ENCODE data around the gene ADAM8. TPM values are rescaled to one million over a fixed set of nuclear protein-coding genes. Genes with fewer than 3 reads are reported as not detected.

The ADAM8 gene
- total RNA-seq, 1 donor from 2014 or later = 1.5 TPM

GRCh38 chr10:133215586-133215985 lies 61.1 kb downstream of the ADAM8 start:
- Mint-ChIP-seq H3K27ac (ENCODE audit: unreplicated experiment) (no peak overlapping the region), H3K9me3 (ENCODE audit: unreplicated experiment) (no peaks in the 10 kb centered on the region), H3K4me3 (ENCODE audit: unreplicated experiment) (no peak overlapping the region), H3K27me3 (ENCODE audit: unreplicated experiment) (peaks cover 8% of the 10 kb centered on the region), H3K4me1 (ENCODE audit: unreplicated experiment) (no peaks in the 10 kb centered on the region), H3K36me3 (ENCODE audit: low read depth, unreplicated experiment) (no peaks in the 10 kb centered on the region)
- TF ChIP-seq CTCF (IDR thresholded peaks at IDR 0.05; ENCODE audit: unreplicated experiment) = no peak
- DNase-seq (ENCODE audit: low spot score) = no peak

GRCh38 chr10:133214468-133215410 lies 61.9 kb downstream of the ADAM8 start:
- no peak overlapping the region for H3K4me3 Mint-ChIP-seq (ENCODE audit: unreplicated experiment)
- no peak overlapping the region for H3K27ac Mint-ChIP-seq (ENCODE audit: unreplicated experiment)
- no peak for DNase-seq (ENCODE audit: low spot score)
- no peak for TF ChIP-seq CTCF (IDR thresholded peaks at IDR 0.05; ENCODE audit: unreplicated experiment)
- H3K4me1 Mint-ChIP-seq (ENCODE audit: unreplicated experiment) = no peaks in the 10 kb centered on the region
- H3K36me3 Mint-ChIP-seq (ENCODE audit: low read depth, unreplicated experiment) = no peaks in the 10 kb centered on the region
- peaks cover 10% of the 10 kb centered on the region for H3K27me3 Mint-ChIP-seq (ENCODE audit: unreplicated experiment)
- no peaks in the 10 kb centered on the region for H3K9me3 Mint-ChIP-seq (ENCODE audit: unreplicated experiment)

GRCh38 chr10:133213641-133214467 lies 62.8 kb downstream of the ADAM8 start:
- H3K4me1 Mint-ChIP-seq (ENCODE audit: unreplicated experiment) = no peaks in the 10 kb centered on the region
- no peak for DNase-seq (ENCODE audit: low spot score)
- no peak for TF ChIP-seq CTCF (IDR thresholded peaks at IDR 0.05; ENCODE audit: unreplicated experiment)
- H3K36me3 Mint-ChIP-seq (ENCODE audit: low read depth, unreplicated experiment) = no peaks in the 10 kb centered on the region
- no peak overlapping the region for H3K4me3 Mint-ChIP-seq (ENCODE audit: unreplicated experiment)
- H3K9me3 Mint-ChIP-seq (ENCODE audit: unreplicated experiment) = no peaks in the 10 kb centered on the region
- H3K27me3 Mint-ChIP-seq (ENCODE audit: unreplicated experiment) = peaks cover 10% of the 10 kb centered on the region
- no peak overlapping the region for H3K27ac Mint-ChIP-seq (ENCODE audit: unreplicated experiment)

GRCh38 chr10:133212853-133213494 lies 63.7 kb downstream of the ADAM8 start:
- Mint-ChIP-seq H3K9me3 (ENCODE audit: unreplicated experiment) (no peaks in the 10 kb centered on the region), H3K27me3 (ENCODE audit: unreplicated experiment) (peaks cover 9% of the 10 kb centered on the region), H3K36me3 (ENCODE audit: low read depth, unreplicated experiment) (no peaks in the 10 kb centered on the region), H3K4me3 (ENCODE audit: unreplicated experiment) (no peak overlapping the region), H3K4me1 (ENCODE audit: unreplicated experiment) (no peaks in the 10 kb centered on the region), H3K27ac (ENCODE audit: unreplicated experiment) (no peak overlapping the region)
- TF ChIP-seq CTCF (IDR thresholded peaks at IDR 0.05; ENCODE audit: unreplicated experiment) = no peak
- no peak for DNase-seq (ENCODE audit: low spot score)

Small RNA genes lying within 50 kb of the gene (microRNA-seq; reads per million reads assigned to microRNA genes)
- gene MIR202 (ENCODE audit: unreplicated experiment) = not detected

Other genes starting within 250 kb of the ADAM8 start
- not detected for gene ADGRA1, start 188.9 kb downstream of the ADAM8 start, total RNA-seq (ENCODE audit: unreplicated experiment)
- gene KNDC1, start 116.6 kb downstream of the ADAM8 start, total RNA-seq (ENCODE audit: unreplicated experiment) = 1.3 TPM
- gene UTF1, start 46.7 kb downstream of the ADAM8 start, total RNA-seq (ENCODE audit: unreplicated experiment) = 0.38 TPM
- gene VENTX, start 39.0 kb downstream of the ADAM8 start, total RNA-seq (ENCODE audit: unreplicated experiment) = 0.23 TPM
- 50.7 TPM for gene TUBGCP2, start 32.0 kb upstream of the ADAM8 start, total RNA-seq (ENCODE audit: unreplicated experiment)
- 18.6 TPM for gene ZNF511, start 32.0 kb upstream of the ADAM8 start, total RNA-seq (ENCODE audit: unreplicated experiment)
- gene CALY, start 60.0 kb upstream of the ADAM8 start, total RNA-seq (ENCODE audit: unreplicated experiment) = not detected
- gene PRAP1, start 70.5 kb upstream of the ADAM8 start, total RNA-seq (ENCODE audit: unreplicated experiment) = not detected
- 8.9 TPM for gene FUOM, start 81.2 kb upstream of the ADAM8 start, total RNA-seq (ENCODE audit: unreplicated experiment)
- gene ECHS1, start 96.5 kb upstream of the ADAM8 start, total RNA-seq (ENCODE audit: unreplicated experiment) = 69.6 TPM
- 6.6 TPM for gene PAOX, start 102.4 kb upstream of the ADAM8 start, total RNA-seq (ENCODE audit: unreplicated experiment)
- 97.3 TPM for gene MTG1, start 117.3 kb upstream of the ADAM8 start, total RNA-seq (ENCODE audit: unreplicated experiment)
- gene SPRN, start 147.8 kb upstream of the ADAM8 start, total RNA-seq (ENCODE audit: unreplicated experiment) = 0.28 TPM
- gene SCART1, start 177.1 kb upstream of the ADAM8 start, total RNA-seq (ENCODE audit: unreplicated experiment) = 0.36 TPM

Measured in endothelial cell (in vitro differentiated cells).